ENCODE results near the gene ABCB9. TPM values are rescaled to one million over a fixed set of nuclear protein-coding genes. Genes with fewer than 3 reads are reported as not detected.

ABCB9 gene
- total RNA-seq, 2 donors from 2014 or later = 8.2 to 50.0 TPM

DNA sequence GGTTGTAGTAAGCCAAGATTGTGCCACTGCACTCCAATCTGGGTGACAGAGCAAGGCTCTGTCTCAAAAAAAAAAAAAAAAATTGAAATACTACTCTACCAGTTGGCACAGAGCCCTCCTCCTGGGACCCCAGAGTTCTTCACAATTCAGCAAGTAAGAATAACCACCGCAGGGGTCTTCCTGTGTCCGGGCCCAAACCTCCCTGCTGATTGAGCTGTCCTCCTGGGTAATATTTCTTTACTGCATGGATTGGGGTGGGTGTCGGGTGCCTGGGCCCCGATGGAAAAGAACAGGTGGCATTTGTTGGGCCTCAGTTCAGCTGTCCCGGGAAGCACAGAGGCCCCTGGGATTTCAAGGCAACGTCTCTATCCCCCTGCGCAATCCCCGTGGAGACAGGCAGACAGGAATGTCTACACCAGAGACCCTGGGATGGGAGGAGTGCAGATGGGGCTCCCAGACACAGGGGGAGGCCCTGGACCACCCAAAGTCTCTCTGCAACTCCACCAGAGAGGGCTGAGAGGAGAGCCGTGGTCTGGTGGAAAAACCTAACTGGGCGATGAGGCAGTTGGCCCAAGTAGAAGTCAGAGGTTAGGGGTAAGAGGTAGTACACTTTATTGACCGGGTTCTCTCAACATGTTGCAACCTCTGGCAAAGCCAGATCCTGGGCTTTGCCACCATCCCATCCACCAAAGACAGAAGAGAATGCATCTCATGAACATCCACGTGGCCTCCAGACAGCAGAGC, 37.7 kb downstream of the ABCB9 start:
- DNase-seq (ENCODE audit: low spot score) = no peak
- TF ChIP-seq POLR2A (IDR thresholded peaks at IDR 0.05) = no peak
- no peak for TF ChIP-seq POLR2AphosphoS5 (IDR thresholded peaks at IDR 0.05)
- TF ChIP-seq, protein P1, sequence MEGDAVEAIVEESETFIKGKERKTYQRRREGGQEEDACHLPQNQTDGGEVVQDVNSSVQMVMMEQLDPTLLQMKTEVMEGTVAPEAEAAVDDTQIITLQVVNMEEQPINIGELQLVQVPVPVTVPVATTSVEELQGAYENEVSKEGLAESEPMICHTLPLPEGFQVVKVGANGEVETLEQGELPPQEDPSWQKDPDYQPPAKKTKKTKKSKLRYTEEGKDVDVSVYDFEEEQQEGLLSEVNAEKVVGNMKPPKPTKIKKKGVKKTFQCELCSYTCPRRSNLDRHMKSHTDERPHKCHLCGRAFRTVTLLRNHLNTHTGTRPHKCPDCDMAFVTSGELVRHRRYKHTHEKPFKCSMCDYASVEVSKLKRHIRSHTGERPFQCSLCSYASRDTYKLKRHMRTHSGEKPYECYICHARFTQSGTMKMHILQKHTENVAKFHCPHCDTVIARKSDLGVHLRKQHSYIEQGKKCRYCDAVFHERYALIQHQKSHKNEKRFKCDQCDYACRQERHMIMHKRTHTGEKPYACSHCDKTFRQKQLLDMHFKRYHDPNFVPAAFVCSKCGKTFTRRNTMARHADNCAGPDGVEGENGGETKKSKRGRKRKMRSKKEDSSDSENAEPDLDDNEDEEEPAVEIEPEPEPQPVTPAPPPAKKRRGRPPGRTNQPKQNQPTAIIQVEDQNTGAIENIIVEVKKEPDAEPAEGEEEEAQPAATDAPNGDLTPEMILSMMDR (IDR thresholded peaks at IDR 0.05) = no peak
- Histone ChIP-seq H3K36me3 (no peaks in the 10 kb centered on the region), H3K9me3 (no peaks in the 10 kb centered on the region), H3K27ac (no peak overlapping the region), H3K4me3 (no peak overlapping the region), H3K4me1 (replicated peaks) (no peaks in the 10 kb centered on the region), H3K27me3 (replicated peaks; ENCODE audit: insufficient read depth) (no peaks in the 10 kb centered on the region)
- WGBS = 76% methylated on average over 12 of the region's 12 CpGs
- intact Hi-C loops (cut with DNase I) = no loop called here

DNA sequence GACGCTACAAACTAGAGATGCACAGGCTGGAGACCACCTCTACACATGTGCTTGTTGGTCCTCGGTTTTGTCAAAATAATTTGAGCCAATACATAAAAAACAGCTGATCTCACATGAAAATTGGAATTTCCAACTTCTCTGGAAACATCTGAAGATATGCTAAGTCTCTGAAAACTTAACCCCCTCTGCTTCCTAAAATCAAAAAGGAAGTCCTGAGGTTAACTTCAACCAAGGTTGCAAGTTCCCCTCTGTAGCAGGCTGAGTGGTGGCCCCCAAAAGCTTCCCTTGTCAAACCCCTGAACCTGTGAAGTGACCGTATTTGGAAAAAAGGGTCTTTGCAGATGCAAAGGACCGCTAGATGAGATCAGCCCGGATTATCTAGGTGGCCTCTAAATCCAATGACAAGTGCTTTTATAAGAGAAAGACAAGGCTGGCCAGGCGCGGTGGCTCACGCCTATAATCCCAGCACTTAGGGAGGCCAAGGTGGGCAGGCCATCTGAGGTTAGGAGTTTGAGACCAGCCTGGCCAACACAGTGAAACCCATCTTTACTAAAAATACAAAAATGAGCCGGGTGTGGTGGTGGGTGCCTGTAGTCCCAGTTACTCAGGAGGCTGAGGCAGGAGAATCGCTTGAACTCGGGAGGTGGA, 38.4 kb downstream of the ABCB9 start:
- intact Hi-C loops (cut with DNase I) = no loop called here
- no peak for TF ChIP-seq POLR2A (IDR thresholded peaks at IDR 0.05)
- no peak for TF ChIP-seq POLR2AphosphoS5 (IDR thresholded peaks at IDR 0.05)
- TF ChIP-seq, protein P1 (IDR thresholded peaks at IDR 0.05) = no peak

DNA sequence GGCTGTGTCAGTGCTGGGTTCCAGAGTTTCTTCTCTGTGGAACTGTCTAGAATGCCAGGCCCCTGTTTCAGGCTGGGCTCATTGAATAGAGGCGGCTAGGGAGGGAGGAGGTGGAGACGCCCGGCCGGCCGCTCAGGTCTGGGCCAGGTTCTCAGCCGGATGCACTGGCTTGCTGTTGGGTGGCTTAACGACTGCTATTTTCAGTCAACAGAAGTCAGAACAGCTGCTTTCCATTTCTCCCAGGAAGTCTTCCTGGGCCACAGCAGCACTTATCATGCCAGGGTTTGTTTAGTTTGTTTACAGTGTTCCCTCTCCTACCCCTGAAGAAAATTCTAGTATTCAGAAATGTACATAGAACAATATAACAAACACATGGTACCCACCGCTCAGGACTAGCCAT, 44.3 kb downstream of the ABCB9 start:
- Histone ChIP-seq H3K27me3 (replicated peaks; ENCODE audit: insufficient read depth) (no peaks in the 10 kb centered on the region), H3K36me3 (no peaks in the 10 kb centered on the region), H3K4me1 (replicated peaks) (peaks cover 6% of the 10 kb centered on the region), H3K27ac (no peak overlapping the region), H3K4me3 (no peak overlapping the region), H3K9me3 (no peaks in the 10 kb centered on the region)
- TF ChIP-seq POLR2A (IDR thresholded peaks at IDR 0.05) = no peak
- TF ChIP-seq POLR2AphosphoS5 (IDR thresholded peaks at IDR 0.05) = no peak
- TF ChIP-seq, protein P1 (IDR thresholded peaks at IDR 0.05) = no peak
- intact Hi-C loops (cut with DNase I) = no loop called here
- WGBS = 60% methylated on average over 8 of the region's 8 CpGs
- no peak for DNase-seq (ENCODE audit: low spot score)

More for the DNA sequence above, 38.4 kb downstream of the ABCB9 start:
- H3K36me3 ChIP-seq = no peaks in the 10 kb centered on the region
- no peaks in the 10 kb centered on the region for H3K4me1 ChIP-seq (replicated peaks)
- DNase-seq (ENCODE audit: low spot score) = no peak
- no peaks in the 10 kb centered on the region for H3K9me3 ChIP-seq
- 89% methylated on average over 11 of the region's 11 CpGs for WGBS
- no peak overlapping the region for H3K27ac ChIP-seq
- no peaks in the 10 kb centered on the region for H3K27me3 ChIP-seq (replicated peaks; ENCODE audit: insufficient read depth)
- no peak overlapping the region for H3K4me3 ChIP-seq

DNA sequence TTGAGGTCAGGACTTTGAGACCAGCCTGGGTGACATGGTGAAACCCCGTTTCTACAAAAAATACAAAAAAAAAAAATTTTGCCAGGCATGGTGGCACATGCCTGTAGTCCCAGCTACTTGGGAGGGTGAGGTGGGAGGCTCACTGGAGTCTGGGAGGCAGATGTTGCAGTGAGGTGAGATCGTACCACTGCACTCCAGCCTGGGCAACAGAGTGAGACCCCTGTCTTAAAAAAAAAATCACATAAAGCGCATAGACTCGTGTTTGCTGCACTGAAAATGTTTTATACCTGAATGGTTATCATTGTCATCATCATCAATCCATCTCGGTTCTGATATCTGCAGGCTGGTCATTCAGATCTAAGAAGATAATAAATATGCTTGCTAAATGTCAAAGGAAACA, 45.6 kb downstream of the ABCB9 start:
- no peak overlapping the region for H3K27ac ChIP-seq
- no peaks in the 10 kb centered on the region for H3K27me3 ChIP-seq (replicated peaks; ENCODE audit: insufficient read depth)
- H3K4me1 ChIP-seq (replicated peaks) = peaks cover 6% of the 10 kb centered on the region
- no peaks in the 10 kb centered on the region for H3K36me3 ChIP-seq
- DNase-seq (ENCODE audit: low spot score) = no peak
- intact Hi-C loops (cut with DNase I) = no loop called here
- no peak overlapping the region for H3K4me3 ChIP-seq
- TF ChIP-seq POLR2AphosphoS5 (IDR thresholded peaks at IDR 0.05) (no peak), POLR2A (IDR thresholded peaks at IDR 0.05) (no peak)
- TF ChIP-seq, protein P1 (IDR thresholded peaks at IDR 0.05) = no peak
- H3K9me3 ChIP-seq = no peaks in the 10 kb centered on the region
- WGBS = 80% methylated on average over 5 of the region's 5 CpGs

DNA sequence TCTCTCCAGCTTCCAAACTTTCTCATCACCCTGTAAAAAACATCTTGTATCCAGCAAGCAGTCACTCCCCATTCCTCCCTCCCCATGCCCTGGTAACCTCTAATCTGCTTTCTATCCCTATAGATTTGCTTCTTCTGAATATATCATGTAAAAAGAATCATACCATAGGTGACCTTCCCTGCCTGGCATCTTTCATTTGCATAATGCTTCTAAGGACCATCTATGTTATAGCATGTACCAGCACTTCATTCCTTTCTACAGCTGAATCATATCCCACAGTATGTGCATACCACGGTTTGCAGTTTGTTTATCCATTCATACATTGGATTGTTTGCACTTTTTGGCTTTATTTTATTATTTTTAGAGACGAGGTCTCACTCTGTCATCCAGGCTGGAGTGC, 47.4 kb downstream of the ABCB9 start:
- TF ChIP-seq, protein P1 (IDR thresholded peaks at IDR 0.05) = no peak
- TF ChIP-seq POLR2A (IDR thresholded peaks at IDR 0.05) (no peak), POLR2AphosphoS5 (IDR thresholded peaks at IDR 0.05) (no peak)
- Histone ChIP-seq H3K27me3 (replicated peaks; ENCODE audit: insufficient read depth) (no peaks in the 10 kb centered on the region), H3K4me3 (no peak overlapping the region), H3K36me3 (no peaks in the 10 kb centered on the region), H3K4me1 (replicated peaks) (peaks cover 6% of the 10 kb centered on the region), H3K9me3 (no peaks in the 10 kb centered on the region), H3K27ac (no peak overlapping the region)
- intact Hi-C loops (cut with DNase I) = no loop called here
- 52% methylated on average over 2 of the region's 2 CpGs for WGBS
- DNase-seq (ENCODE audit: low spot score) = no peak

Data from prostate gland (tissue), 2 donors.